ENCODE data around the gene DMD. TPM values are rescaled to one million over a fixed set of nuclear protein-coding genes. Genes with fewer than 3 reads are reported as not detected.

The DMD gene
- total and polyA plus RNA-seq, 9 donors: 14.0 to 70.5 (median 37.6) TPM

GRCh38 chrX:32985544-32985943 lies 225.8 kb downstream of the DMD start:
- no peak for DNase-seq
- 39 to 49% (median 49%) methylated on average over 4 of the region's 4 CpGs for WGBS, 3 donors
- H3K27me3 ChIP-seq: no peaks in the 10 kb centered on the region
- no peaks in the 10 kb centered on the region for H3K4me1 ChIP-seq (ENCODE audit: insufficient read depth)
- H3K27ac ChIP-seq: no peak overlapping the region
- TF ChIP-seq EP300 (IDR thresholded peaks at IDR 0.05): no peak
- H3K9me3 ChIP-seq: no peaks in the 10 kb centered on the region
- no peak overlapping the region for H3K4me3 ChIP-seq
- H3K36me3 ChIP-seq: no peaks in the 10 kb centered on the region
- intact Hi-C loops (cut with DNase I): no loop called here

DNA sequence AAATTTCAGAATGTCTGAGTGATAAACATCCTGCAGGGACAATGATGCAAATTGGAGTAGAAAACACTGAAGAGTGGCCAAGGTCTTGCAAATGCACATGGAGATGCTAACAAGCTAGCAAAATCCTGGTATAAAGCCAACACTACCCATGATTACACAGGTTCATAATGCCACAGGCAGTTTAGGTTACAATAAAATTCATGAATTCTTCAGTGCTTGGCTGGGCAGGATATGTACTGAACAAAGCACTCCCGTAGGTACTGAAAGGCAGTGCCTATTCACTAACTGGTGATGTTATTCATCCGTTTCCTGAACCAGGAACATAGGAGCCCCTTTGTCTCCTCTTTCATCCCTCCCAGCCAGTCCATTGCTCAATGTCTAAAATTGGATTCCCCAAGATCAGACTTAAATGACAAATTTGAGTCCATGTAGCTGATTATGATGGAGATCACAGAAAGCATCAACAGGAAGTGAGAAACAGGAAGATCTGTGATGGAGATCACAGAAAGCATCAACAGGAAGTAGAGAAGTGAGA lies 244.5 kb downstream of the DMD start:
- WGBS, 3 donors: 56 to 84% (median 73%) methylated on average over 2 of the region's 2 CpGs
- Histone ChIP-seq H3K4me1 (ENCODE audit: insufficient read depth) (no peaks in the 10 kb centered on the region), H3K9me3 (no peaks in the 10 kb centered on the region), H3K27ac (no peak overlapping the region), H3K4me3 (no peak overlapping the region), H3K36me3 (no peaks in the 10 kb centered on the region), H3K27me3 (no peaks in the 10 kb centered on the region)
- TF ChIP-seq CTCF (IDR thresholded peaks at IDR 0.05) (no peak), POLR2A (IDR thresholded peaks at IDR 0.05) (no peak)
- no peak for DNase-seq
- intact Hi-C loops (cut with DNase I): no loop called here

DNA sequence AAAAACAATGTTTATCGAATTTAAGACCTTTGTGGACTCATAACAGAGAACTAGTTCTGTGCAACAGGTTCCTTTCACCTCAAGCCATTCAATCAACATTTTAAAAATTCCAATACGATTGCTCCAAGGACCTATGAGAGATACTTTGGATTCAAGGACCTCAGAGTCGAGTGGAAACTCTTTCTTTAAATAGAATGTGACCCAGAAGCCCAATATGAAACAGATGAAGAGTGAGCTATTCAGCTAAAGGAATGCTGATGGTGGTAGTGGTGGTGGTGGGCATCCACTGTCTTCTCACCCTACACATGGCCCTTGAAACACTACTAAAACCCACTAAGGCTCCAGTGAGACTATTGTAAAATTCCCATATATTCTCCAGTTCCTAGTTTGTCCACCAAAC lies 257.2 kb downstream of the DMD start:
- no peaks in the 10 kb centered on the region for H3K36me3 ChIP-seq
- WGBS, 3 donors: 51 to 57% (median 52%) methylated on average over 3 of the region's 3 CpGs
- H3K9me3 ChIP-seq: no peaks in the 10 kb centered on the region
- DNase-seq: no peak
- TF ChIP-seq EP300 (IDR thresholded peaks at IDR 0.05): no peak
- TF ChIP-seq POLR2A (IDR thresholded peaks at IDR 0.05): no peak
- TF ChIP-seq CTCF (IDR thresholded peaks at IDR 0.05): no peak
- no peak overlapping the region for H3K27ac ChIP-seq
- no peaks in the 10 kb centered on the region for H3K27me3 ChIP-seq
- H3K4me3 ChIP-seq: no peak overlapping the region
- intact Hi-C loops (cut with DNase I): no loop called here
- H3K4me1 ChIP-seq (ENCODE audit: insufficient read depth): no peaks in the 10 kb centered on the region

DNA sequence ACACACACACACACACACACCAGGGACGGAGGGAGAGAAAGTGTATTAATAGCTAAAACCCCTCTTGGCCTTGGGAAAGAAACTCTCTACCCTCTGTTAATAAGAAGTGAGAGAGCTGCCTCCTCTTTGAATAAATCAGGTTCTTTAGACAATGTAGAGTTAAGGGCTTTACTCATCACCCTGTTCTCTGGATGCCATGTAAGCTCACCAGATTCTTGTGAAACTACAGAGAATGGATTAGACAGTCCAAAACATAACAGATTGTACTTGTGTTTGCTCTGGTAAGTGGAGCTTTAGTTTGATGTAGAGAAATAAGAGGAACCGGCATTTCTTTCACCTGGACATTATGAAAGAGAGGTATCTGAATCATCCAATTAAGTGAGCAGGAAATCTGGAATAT lies 263.2 kb downstream of the DMD start:
- Histone ChIP-seq H3K9me3 (no peaks in the 10 kb centered on the region), H3K36me3 (no peaks in the 10 kb centered on the region), H3K27me3 (no peaks in the 10 kb centered on the region), H3K27ac (no peak overlapping the region), H3K4me1 (ENCODE audit: insufficient read depth) (no peaks in the 10 kb centered on the region), H3K4me3 (no peak overlapping the region)
- no peak for DNase-seq
- 40 to 52% (median 45%) methylated on average over 2 of the region's 2 CpGs for WGBS, 3 donors
- intact Hi-C loops (cut with DNase I): no loop called here
- TF ChIP-seq EP300 (IDR thresholded peaks at IDR 0.05) (no peak), POLR2A (IDR thresholded peaks at IDR 0.05) (no peak), CTCF (IDR thresholded peaks at IDR 0.05) (no peak)

DNA sequence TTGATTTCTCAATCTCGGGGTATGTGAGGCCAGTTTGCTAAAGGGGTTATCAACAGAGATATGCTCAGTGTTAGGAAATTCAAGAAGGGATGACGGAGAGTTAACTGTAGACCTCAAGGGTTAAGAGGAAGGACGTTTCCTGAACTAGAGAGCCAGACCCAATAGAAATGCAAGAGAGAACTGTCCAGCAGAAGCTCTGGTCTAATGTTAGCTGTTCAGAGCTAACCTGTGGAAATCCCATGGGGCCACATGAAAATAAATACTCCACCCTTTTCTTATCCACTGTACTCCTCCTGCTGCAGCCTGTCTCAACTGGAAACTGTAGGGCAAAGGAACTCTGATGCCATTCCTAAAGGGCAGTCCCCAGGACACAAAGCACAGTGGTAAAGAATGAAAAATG lies 274.3 kb downstream of the DMD start:
- DNase-seq: no peak
- WGBS, 3 donors: 42 to 59% (median 48%) methylated on average over 3 of the region's 3 CpGs
- no peaks in the 10 kb centered on the region for H3K9me3 ChIP-seq
- H3K27ac ChIP-seq: no peak overlapping the region
- H3K4me3 ChIP-seq: no peak overlapping the region
- intact Hi-C loops (cut with DNase I): no loop called here
- no peaks in the 10 kb centered on the region for H3K4me1 ChIP-seq (ENCODE audit: insufficient read depth)
- H3K27me3 ChIP-seq: no peaks in the 10 kb centered on the region
- no peak for TF ChIP-seq POLR2A (IDR thresholded peaks at IDR 0.05)
- no peak for TF ChIP-seq EP300 (IDR thresholded peaks at IDR 0.05)
- TF ChIP-seq CTCF (IDR thresholded peaks at IDR 0.05): no peak
- no peaks in the 10 kb centered on the region for H3K36me3 ChIP-seq

All from ovary (tissue), 9 donors.